ENCODE measurements around the gene SLC25A12. TPM values are rescaled to one million over a fixed set of nuclear protein-coding genes. Genes with fewer than 3 reads are reported as not detected.
"Not testable (repeated sequence)": the region's sequence is repeated elsewhere in the genome, so short reads cannot be mapped to it uniquely, and the experiment has no call there.

The SLC25A12 gene
- total RNA-seq, 1 donor: 26.8 TPM

DNA sequence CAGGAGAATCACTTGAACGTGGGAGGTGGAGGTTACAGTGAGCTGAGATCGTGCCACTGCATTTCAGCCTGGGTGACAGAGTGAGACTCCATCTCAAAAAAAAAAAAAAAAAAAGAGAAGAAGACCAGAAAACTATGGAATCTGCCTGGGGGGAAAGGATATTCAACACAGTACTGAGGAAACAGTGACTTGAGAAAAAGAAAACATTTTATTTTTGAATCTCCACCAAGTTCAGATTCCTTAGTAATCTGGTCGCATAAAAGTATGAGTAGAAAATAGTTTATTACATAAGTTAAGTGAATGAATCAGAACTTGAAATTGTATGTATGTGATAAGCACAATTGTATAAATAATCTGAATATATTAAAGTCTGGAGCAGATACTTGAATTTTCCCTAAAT lies 15.2 kb upstream of the SLC25A12 start:
- TF ChIP-seq, protein P1, sequence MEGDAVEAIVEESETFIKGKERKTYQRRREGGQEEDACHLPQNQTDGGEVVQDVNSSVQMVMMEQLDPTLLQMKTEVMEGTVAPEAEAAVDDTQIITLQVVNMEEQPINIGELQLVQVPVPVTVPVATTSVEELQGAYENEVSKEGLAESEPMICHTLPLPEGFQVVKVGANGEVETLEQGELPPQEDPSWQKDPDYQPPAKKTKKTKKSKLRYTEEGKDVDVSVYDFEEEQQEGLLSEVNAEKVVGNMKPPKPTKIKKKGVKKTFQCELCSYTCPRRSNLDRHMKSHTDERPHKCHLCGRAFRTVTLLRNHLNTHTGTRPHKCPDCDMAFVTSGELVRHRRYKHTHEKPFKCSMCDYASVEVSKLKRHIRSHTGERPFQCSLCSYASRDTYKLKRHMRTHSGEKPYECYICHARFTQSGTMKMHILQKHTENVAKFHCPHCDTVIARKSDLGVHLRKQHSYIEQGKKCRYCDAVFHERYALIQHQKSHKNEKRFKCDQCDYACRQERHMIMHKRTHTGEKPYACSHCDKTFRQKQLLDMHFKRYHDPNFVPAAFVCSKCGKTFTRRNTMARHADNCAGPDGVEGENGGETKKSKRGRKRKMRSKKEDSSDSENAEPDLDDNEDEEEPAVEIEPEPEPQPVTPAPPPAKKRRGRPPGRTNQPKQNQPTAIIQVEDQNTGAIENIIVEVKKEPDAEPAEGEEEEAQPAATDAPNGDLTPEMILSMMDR (IDR thresholded peaks at IDR 0.05; ENCODE audit: extremely low read depth, low read depth, low read length): no peak
- no peaks in the 10 kb centered on the region for H3K27me3 ChIP-seq (ENCODE audit: insufficient read depth, low read length)
- no peaks in the 10 kb centered on the region for H3K79me2 ChIP-seq (ENCODE audit: insufficient read depth, low read length)
- no peaks in the 10 kb centered on the region for H3K36me3 ChIP-seq (ENCODE audit: insufficient read depth, low read length)
- H3K4me1 ChIP-seq (ENCODE audit: insufficient read depth, low read length): no peaks in the 10 kb centered on the region
- H3K4me3 ChIP-seq (ENCODE audit: insufficient read depth, low read length): no peak overlapping the region
- no peak overlapping the region for H3K4me2 ChIP-seq (ENCODE audit: insufficient read depth, low read length)
- no peak overlapping the region for H2AFZ ChIP-seq (ENCODE audit: low read length)
- no peaks in the 10 kb centered on the region for H4K20me1 ChIP-seq (ENCODE audit: insufficient read depth, low read length)
- H3K9me3 ChIP-seq (ENCODE audit: low read depth, low read length): no peaks in the 10 kb centered on the region
- H3K27ac ChIP-seq (ENCODE audit: low read depth, low read length): no peak overlapping the region
- DNase-seq (ENCODE audit: insufficient read length, low spot score, missing footprints): no peak

- Histone ChIP-seq H3K27me3 (ENCODE audit: insufficient read depth, low read length) (no peaks in the 10 kb centered on the region), H3K4me3 (ENCODE audit: insufficient read depth, low read length) (no peak overlapping the region), H3K4me1 (ENCODE audit: insufficient read depth, low read length) (no peaks in the 10 kb centered on the region), H3K79me2 (ENCODE audit: insufficient read depth, low read length) (no peaks in the 10 kb centered on the region), H3K9me3 (ENCODE audit: low read depth, low read length) (no peaks in the 10 kb centered on the region), H3K27ac (ENCODE audit: low read depth, low read length) (no peak overlapping the region), H3K4me2 (ENCODE audit: insufficient read depth, low read length) (no peak overlapping the region), H3K36me3 (ENCODE audit: insufficient read depth, low read length) (no peaks in the 10 kb centered on the region), H4K20me1 (ENCODE audit: insufficient read depth, low read length) (no peaks in the 10 kb centered on the region), H2AFZ (ENCODE audit: low read length) (no peak overlapping the region)
- no peak for DNase-seq (ENCODE audit: insufficient read length, low spot score, missing footprints)
- TF ChIP-seq, protein P1 (IDR thresholded peaks at IDR 0.05; ENCODE audit: extremely low read depth, low read depth, low read length): no peak
Measured at GRCh38 chr2:171908235-171908634, 14.2 kb upstream of the SLC25A12 start.

- Histone ChIP-seq H2AFZ (ENCODE audit: low read length) (no peak overlapping the region), H3K4me2 (ENCODE audit: insufficient read depth, low read length) (no peak overlapping the region), H3K27ac (ENCODE audit: low read depth, low read length) (no peak overlapping the region), H3K4me3 (ENCODE audit: insufficient read depth, low read length) (no peak overlapping the region), H3K36me3 (ENCODE audit: insufficient read depth, low read length) (no peaks in the 10 kb centered on the region), H3K4me1 (ENCODE audit: insufficient read depth, low read length) (no peaks in the 10 kb centered on the region), H3K9me3 (ENCODE audit: low read depth, low read length) (no peaks in the 10 kb centered on the region), H4K20me1 (ENCODE audit: insufficient read depth, low read length) (no peaks in the 10 kb centered on the region), H3K79me2 (ENCODE audit: insufficient read depth, low read length) (no peaks in the 10 kb centered on the region), H3K27me3 (ENCODE audit: insufficient read depth, low read length) (no peaks in the 10 kb centered on the region)
- TF ChIP-seq, protein P1 (IDR thresholded peaks at IDR 0.05; ENCODE audit: extremely low read depth, low read depth, low read length): no peak
- peak; percentile 80 for DNase-seq (ENCODE audit: insufficient read length, low spot score, missing footprints)
Measured at GRCh38 chr2:171902840-171903420, 8.9 kb upstream of the SLC25A12 start.

DNA sequence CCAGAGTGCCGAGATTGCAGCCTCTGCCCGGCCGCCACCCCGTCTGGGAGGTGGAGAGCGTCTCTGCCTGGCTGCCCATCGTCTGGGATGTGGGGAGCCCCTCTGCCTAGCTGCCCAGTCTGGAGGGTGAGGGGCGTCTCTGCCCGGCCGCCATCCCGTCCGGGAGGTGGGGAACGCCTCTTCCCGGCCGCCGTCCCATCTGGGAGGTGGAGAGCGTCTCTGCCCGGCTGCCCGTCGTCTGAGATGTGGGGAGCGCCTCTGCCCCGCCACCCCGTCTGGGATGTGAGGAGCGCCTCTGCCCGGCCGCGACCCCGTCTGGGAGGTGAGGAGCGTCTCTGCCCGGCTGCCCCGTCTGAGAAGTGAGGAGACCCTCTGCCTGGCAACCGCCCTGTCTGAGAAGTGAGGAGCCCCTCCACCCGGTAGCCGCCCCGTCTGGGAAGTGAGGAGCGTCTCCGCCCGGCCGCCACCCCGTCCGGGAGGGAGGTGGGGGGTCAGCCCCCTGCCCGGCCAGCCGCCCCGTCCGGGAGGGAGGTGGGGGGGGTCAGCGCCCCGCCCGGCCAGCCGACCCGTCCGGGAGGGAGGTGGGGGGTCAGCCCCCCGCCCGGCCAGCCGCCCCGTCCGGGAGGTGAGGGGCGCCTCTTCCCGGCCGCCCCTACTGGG lies 5.7 kb upstream of the SLC25A12 start:
- not testable (repeated sequence) for H3K79me2 ChIP-seq (ENCODE audit: insufficient read depth, low read length); H4K20me1 ChIP-seq (ENCODE audit: insufficient read depth, low read length); H3K4me1 ChIP-seq (ENCODE audit: insufficient read depth, low read length); H3K4me3 ChIP-seq (ENCODE audit: insufficient read depth, low read length); H3K4me2 ChIP-seq (ENCODE audit: insufficient read depth, low read length); H2AFZ ChIP-seq (ENCODE audit: low read length); H3K27me3 ChIP-seq (ENCODE audit: insufficient read depth, low read length); H3K9me3 ChIP-seq (ENCODE audit: low read depth, low read length); H3K27ac ChIP-seq (ENCODE audit: low read depth, low read length); H3K36me3 ChIP-seq (ENCODE audit: insufficient read depth, low read length); DNase-seq (ENCODE audit: insufficient read length, low spot score, missing footprints)
